LNCaP clone FGC (cell line): ENCODE measurements around the gene CRYGS.

Source experiments
- DNase-seq: peaks from one replicate; pipeline ENCODE4 v3.0.0-alpha.2; 2011; ENCODE audit warnings: low read depth
- H3K4me3 ChIP-seq: 2 replicates; pipeline ENCODE4 v1.5.1; 2011; ENCODE audit warnings: mild to moderate bottlenecking, low read depth, low read length, control low read depth
- TF ChIP-seq, protein P1 (sequence below): IDR thresholded peaks from 2 replicates; pipeline ENCODE4 v1.5.1; 2012; ENCODE audit warnings: mild to moderate bottlenecking; ENCODE audit not compliant: control insufficient read depth, insufficient read depth; ENCODE audit errors: extremely low read depth

CRYGS gene

DNA sequence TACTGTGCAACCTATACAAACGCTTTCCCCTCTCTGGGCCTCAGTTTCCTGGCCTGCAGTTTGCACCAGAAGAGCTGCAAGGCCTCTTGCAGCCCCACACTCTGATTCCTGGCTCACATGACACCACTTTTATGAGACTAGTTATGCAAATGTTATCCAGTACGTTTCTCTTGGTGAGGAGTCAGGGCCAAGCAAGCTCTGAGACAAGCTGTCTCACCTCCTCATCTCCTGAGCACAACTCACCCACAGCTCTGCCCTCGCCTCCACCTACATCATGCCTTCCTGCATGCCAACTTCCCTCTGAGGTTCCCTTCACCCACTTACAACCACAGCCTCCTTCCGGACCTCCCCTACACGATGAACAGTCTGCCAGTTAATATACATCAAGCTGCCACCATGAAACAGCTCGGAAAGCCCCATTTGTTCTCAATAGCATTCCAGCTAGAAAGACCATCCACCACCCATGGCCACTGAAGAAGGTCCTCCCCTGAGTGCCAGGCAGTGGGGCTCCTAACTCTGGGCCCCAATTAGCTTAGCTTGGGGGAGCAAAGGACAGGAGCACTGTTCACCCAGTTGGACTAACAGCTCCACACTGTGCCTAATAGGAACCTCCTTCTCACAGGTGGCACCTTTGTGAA, 25.0 kb downstream of the CRYGS start:
- no peak for DNase-seq
- TF ChIP-seq, protein P1, sequence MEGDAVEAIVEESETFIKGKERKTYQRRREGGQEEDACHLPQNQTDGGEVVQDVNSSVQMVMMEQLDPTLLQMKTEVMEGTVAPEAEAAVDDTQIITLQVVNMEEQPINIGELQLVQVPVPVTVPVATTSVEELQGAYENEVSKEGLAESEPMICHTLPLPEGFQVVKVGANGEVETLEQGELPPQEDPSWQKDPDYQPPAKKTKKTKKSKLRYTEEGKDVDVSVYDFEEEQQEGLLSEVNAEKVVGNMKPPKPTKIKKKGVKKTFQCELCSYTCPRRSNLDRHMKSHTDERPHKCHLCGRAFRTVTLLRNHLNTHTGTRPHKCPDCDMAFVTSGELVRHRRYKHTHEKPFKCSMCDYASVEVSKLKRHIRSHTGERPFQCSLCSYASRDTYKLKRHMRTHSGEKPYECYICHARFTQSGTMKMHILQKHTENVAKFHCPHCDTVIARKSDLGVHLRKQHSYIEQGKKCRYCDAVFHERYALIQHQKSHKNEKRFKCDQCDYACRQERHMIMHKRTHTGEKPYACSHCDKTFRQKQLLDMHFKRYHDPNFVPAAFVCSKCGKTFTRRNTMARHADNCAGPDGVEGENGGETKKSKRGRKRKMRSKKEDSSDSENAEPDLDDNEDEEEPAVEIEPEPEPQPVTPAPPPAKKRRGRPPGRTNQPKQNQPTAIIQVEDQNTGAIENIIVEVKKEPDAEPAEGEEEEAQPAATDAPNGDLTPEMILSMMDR = no peak
- H3K4me3 ChIP-seq = no peak overlapping the region

DNA sequence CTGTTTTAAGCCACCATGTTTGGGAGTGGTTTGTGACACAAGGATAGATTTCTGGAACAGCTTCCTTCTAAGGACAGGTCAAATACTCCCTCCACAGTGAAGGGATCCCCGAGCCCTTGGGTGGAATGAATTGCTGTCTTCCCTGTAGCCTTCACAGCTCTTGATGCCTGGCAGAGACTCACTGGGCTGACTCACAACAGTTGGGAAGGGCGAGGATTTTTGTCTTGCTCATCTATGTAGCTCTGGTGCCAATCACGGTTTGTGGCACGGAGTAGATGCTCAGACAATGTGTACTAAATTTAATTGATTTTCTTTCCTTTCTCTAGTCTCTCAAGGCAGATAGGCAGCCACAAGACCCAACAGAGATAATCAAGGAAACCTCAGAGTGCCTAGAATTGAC, 27.0 kb downstream of the CRYGS start:
- DNase-seq = no peak
- H3K4me3 ChIP-seq = no peak overlapping the region
- TF ChIP-seq, protein P1 = no peak

DNA sequence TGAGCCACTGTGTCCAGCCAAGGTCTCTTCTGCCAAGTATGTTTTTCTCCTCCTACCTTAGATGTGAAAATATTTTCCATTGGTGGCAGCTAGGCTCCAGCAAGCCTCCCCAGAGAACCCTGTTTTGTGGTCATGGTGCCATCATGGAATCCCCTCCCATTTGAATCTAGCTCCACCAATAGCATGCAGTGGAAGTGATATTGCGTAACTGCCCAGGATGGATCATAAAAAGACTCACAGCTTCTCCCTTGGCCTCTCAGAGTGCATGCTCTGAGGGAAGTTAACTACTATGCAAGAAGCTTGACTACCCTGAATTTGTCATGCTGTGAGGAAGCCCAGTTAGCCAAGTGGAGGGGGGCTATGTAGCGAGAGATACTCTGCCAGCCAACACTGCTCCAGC, 27.5 kb downstream of the CRYGS start:
- H3K4me3 ChIP-seq = no peak overlapping the region
- TF ChIP-seq, protein P1 = no peak
- no peak for DNase-seq

DNA sequence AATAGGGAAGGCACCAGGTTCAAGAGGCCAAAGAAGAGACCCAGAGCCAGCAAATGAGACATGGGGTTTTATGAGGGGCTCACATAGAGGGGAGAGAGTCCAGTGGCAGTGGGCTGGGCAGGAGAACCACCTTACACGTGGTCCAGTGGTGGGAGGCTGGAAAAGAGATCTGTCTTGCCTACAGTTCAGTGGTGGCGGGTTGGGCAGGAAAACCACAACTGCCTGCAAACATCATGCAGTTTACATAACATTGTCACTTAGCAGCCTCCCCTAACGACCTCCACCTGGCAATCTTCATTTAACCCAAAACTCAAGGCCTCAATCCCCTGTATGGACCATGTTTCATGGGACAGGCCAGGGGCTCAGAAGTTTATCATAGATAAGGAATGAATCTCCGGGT, 29.1 kb downstream of the CRYGS start:
- TF ChIP-seq, protein P1 = no peak
- H3K4me3 ChIP-seq = no peak overlapping the region
- DNase-seq = no peak

DNA sequence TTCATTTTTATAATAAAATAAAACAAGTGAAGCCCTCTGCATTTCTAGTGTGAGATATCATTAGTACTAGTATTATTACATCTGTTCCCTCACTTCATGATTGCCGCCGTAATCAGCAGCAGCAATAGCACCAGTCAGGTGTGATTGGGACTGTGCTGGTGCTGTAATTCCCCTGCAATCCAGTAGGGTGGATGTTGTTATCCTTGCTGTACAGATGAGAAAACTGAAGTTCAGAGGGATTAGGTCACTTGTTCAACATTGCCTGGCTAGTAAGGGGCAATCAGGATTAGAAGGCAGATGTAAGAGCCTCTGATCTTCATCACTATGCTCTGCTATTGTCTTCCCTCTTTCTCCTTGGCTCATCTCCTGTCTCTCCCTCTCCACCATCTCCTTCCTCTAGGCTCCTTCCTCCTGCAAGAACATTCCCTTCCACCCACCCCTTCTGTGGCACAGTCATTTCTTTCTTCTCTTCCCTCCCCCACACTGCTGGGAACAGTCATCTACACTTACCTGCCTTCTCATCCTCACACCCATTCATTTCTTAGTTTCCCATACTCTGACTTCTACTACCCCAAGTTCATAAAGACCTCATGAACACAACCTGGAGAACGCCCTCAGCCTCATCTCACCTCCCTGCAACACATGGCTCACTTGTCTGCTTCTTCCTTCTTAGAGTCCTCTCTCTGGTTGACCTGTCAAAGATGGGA, 29.7 kb downstream of the CRYGS start:
- no peak for DNase-seq
- TF ChIP-seq, protein P1 = peak; percentile 26; the same call in 1 of the 2 replicates
- H3K4me3 ChIP-seq = no peak overlapping the region

DNA sequence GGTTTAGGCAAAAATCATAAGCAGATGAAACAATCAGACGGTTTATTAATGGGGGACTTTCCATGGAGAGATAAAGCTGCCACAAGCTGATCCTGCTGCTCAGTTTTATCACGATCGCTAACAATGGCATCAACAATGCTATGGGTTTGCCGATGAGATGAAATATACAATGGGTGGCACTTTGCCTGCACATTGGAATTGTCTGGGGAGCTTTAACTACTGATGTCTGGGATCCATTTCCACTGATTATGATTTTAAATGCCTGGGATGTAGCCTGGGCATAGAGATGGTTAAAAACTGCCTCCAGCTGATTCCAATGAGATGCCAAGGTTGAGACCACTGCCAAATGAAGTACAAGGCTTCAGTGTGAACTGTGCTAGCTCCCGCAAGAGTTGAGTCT, 30.8 kb downstream of the CRYGS start:
- TF ChIP-seq, protein P1 = no peak
- H3K4me3 ChIP-seq = no peak overlapping the region
- DNase-seq = no peak

DNA sequence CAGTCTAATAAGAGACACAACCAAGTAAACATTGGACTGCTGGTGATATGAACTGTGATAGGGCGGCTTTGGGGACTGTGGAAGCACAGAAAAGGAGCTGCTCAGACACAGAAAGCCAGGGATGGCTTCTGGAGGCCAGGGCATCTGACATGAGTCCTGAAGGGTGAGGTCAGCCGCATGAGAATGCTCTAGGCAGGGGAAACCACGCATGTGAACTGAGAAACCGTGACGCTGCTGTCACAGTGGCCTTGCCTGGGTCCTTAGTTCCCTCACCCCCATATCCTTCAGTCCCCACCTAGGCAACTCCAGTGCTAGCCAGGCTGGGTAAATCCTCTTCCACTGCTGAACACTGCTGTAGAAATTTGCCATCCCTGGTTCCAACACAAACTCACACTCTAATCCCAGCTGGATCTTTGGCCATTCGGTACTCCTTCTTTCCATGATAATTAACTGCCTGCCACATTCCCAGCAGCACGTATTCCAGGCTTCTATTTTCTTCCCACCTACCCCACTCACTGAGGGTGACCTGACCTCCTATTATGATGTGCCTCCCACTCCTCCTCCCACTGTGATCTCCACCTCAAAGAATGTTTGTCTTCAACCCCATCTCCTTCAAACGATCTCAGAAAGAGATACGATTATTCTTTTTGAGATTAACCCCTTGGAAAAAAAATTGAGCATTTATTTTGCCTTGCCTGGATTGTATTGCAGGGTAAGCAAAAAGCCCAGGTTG, 31.4 kb downstream of the CRYGS start:
- TF ChIP-seq, protein P1 = no peak
- H3K4me3 ChIP-seq = no peak overlapping the region
- DNase-seq = no peak
